Neuron (in vitro differentiated cells): ENCODE results near the gene UGT1A8.

Source experiments
- H2AFZ ChIP-seq: one replicate; pipeline ENCODE4 v1.6.1; 2013; ENCODE audit warnings: low read depth, mild to moderate bottlenecking, inconsistent platforms, low read length, moderate library complexity
- H3K27me3 ChIP-seq: one replicate; pipeline ENCODE4 v1.6.1; 2013; ENCODE audit warnings: low read length; ENCODE audit not compliant: insufficient read depth
- H3K36me3 ChIP-seq: one replicate; pipeline ENCODE4 v1.6.1; 2013; ENCODE audit warnings: low read length; ENCODE audit not compliant: insufficient read depth
- H3K4me1 ChIP-seq: one replicate; pipeline ENCODE4 v1.6.1; 2013; ENCODE audit warnings: low read length; ENCODE audit not compliant: insufficient read depth
- H3K4me3 ChIP-seq: 2 replicates; pipeline ENCODE4 v1.5.1; 2013; ENCODE audit warnings: mild to moderate bottlenecking, low read length, moderate library complexity
- H3K9me3 ChIP-seq: one replicate; pipeline ENCODE4 v1.6.1; 2013; ENCODE audit warnings: low read length

Gene UGT1A8

DNA sequence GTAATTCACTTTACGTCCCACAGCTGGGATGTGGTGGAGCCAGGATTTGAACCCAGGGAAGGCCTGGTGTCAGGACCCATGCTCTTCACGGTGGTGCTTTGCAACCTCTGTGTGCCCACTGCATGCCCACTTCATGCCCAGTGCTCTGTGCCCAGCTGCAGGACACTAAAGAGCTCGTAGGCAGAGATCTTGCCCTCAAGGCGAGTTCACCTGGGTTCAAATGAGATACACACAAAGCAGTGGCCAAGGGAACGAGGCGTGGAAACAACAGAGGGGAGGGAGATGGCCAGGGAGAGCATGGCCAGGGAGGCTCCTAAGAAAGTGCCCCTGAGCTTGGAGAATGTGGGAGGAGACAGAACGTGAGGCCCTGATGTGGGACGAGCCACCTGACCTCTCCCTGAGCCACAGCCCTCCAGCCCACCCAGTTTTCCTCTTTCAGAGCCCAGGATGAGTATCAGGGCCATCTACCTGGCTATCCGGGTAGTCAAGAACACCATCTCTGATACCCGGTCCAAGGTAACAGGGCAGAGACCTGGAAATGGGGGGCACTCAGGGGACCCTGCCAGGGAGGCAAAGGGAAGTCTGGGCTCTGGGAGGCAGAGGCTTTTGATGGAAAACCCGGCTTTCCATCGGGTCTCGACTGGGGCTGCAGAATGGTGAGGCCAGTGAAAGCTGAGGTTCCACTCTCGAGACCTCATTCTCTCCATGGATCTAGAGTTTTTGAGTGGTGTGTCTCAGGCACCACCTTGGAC, 181.1 kb downstream of the UGT1A8 start:
- H3K36me3 ChIP-seq: no peaks in the 10 kb centered on the region
- H3K4me1 ChIP-seq: no peaks in the 10 kb centered on the region
- no peaks in the 10 kb centered on the region for H3K27me3 ChIP-seq
- no peaks in the 10 kb centered on the region for H3K9me3 ChIP-seq
- no peak overlapping the region for H3K4me3 ChIP-seq
- no peak overlapping the region for H2AFZ ChIP-seq

DNA sequence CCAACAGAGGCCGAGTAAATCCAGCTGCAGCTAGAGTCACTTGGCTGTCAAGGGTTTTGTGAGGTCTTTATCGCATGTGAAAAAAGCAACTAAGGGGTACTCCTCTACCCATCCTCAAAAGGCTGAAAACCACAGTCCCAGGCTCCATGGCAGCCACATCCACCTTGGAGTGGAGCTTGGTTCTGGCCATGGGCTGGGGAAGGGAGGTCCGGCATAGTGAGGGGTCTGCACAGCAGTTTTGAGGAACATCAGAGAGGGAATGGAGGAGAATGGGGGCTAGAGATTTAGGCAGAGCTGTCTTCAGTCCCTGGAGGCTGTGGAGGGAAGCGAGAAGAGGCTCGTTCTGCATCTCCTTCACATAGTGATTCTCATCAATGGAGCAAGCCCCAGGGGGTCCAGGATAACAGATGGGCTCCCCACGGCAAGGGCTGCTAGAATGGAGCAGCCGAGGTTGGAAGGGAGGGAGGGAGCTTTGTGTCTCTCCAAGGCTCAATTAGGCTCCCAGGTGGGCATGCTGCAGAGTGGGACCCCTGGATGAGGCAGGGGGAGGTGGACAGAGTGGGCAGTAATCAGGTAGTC, 181.7 kb downstream of the UGT1A8 start:
- no peak overlapping the region for H3K4me3 ChIP-seq
- no peaks in the 10 kb centered on the region for H3K36me3 ChIP-seq
- no peaks in the 10 kb centered on the region for H3K4me1 ChIP-seq
- no peaks in the 10 kb centered on the region for H3K9me3 ChIP-seq
- no peaks in the 10 kb centered on the region for H3K27me3 ChIP-seq
- H2AFZ ChIP-seq: no peak overlapping the region

DNA sequence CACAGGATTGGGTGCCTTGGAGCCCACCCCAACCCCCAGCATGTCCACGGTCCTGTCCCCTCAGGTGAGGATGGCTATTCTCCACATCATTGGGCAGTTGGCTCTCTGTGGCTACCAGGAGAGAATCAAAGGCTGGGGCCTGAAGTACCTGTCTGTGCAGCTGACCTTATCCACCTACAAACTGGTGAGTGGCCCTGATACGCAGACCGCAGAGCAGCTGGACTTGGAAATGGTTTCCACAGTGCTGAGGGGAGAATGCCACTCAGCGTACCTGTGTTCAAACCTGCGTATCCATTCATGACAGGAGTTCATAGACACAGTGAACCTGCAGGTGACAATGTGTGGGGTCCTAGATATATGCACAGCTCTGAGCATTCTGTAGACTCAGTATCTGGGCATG, 182.3 kb downstream of the UGT1A8 start:
- no peaks in the 10 kb centered on the region for H3K27me3 ChIP-seq
- no peaks in the 10 kb centered on the region for H3K36me3 ChIP-seq
- no peak overlapping the region for H2AFZ ChIP-seq
- no peaks in the 10 kb centered on the region for H3K4me1 ChIP-seq
- H3K4me3 ChIP-seq: no peak overlapping the region
- no peaks in the 10 kb centered on the region for H3K9me3 ChIP-seq

DNA sequence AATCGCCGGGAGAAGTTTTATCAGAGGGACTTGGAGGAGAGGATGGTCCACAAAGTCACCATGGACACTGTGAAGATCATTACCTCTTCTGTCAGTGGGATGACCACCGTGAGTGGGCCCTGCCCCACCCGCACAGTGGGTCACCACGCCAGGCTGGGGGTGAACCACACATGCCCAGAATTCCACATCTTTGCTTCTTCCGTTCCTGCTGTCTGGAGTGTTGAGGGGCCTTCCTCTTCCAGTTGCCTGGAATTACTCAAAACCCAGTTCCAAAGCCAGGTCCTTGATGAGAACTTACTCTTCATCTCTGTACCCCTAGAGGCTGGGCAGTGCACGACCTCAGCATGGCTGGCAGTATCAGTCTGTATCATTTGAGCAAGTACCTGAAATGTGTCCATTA, 182.8 kb downstream of the UGT1A8 start:
- Histone ChIP-seq H3K27me3 (no peaks in the 10 kb centered on the region), H3K9me3 (no peaks in the 10 kb centered on the region), H3K4me1 (no peaks in the 10 kb centered on the region), H3K36me3 (no peaks in the 10 kb centered on the region), H3K4me3 (no peak overlapping the region), H2AFZ (no peak overlapping the region)

DNA sequence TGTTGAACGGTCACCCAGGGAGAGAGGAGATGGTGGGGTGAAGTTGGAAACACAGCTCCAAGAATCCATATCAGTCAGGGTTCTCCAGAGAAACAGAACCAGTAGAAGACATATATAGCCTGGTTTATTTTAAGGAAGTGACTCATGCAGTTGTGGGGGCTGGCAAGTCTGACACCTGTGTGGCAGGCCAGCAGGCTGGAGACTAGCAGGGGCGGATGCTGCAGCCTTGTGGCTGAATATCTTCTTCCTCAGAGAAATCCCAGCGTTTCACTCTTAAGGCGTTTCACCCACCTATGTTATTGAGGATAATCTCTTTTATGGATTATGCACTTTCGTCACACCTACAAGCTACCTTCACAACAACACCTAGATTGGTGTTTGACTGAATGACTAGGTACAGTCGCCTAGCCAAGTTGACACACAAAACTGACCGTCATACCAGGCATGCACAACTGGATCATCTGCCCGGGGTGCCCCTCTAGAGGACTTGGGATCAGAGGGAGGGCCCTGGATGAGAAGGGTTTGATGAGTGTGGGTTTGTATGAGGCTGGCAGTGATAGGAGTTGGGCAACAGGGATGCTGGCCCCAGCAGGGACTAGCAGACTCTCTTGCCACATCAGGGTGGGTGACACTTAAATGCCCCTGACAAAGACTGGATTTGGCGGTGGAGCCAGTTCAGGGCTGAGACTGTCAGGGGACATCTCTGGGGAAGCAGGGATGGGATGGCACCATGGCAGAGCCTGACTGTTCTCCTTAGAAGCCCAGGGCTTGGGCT, 184.1 kb downstream of the UGT1A8 start:
- Histone ChIP-seq H3K27me3 (no peaks in the 10 kb centered on the region), H3K4me3 (no peak overlapping the region), H3K36me3 (no peaks in the 10 kb centered on the region), H3K9me3 (no peaks in the 10 kb centered on the region), H3K4me1 (no peaks in the 10 kb centered on the region), H2AFZ (no peak overlapping the region)

DNA sequence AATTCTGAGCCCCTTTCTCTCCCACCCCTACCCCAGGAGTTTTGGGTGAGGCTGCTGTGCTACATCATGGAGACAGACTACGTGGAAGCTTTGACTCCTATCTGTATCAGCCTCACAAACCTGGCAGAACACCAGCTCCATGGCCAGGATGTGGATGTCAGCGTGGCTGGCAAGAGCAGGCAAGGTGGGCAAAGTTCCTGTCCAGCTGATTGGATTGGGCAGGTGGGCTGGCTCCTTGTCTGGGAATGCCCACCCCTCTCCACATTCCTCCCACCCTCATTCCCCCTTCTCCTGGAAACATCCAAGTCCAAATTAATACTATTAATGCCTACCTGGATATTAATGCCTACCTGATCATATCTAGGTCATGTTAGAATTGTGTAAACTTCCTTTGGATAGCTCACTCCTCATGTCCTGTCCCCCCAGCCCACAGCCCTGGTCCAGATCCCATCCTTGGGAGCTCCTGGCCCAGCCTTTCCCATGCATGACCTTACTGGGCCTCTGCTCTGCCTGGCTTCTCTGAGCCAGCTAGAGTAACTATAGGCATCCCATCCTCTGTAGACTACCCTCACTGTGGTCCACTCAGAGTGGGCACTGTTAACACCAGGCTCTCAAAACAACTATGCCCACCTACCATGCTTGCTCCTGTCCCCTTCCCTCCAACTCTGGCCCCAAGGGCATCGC, 184.8 kb downstream of the UGT1A8 start:
- Histone ChIP-seq H3K36me3 (no peaks in the 10 kb centered on the region), H3K27me3 (no peaks in the 10 kb centered on the region), H2AFZ (no peak overlapping the region), H3K4me3 (no peak overlapping the region), H3K4me1 (no peaks in the 10 kb centered on the region), H3K9me3 (no peaks in the 10 kb centered on the region)

DNA sequence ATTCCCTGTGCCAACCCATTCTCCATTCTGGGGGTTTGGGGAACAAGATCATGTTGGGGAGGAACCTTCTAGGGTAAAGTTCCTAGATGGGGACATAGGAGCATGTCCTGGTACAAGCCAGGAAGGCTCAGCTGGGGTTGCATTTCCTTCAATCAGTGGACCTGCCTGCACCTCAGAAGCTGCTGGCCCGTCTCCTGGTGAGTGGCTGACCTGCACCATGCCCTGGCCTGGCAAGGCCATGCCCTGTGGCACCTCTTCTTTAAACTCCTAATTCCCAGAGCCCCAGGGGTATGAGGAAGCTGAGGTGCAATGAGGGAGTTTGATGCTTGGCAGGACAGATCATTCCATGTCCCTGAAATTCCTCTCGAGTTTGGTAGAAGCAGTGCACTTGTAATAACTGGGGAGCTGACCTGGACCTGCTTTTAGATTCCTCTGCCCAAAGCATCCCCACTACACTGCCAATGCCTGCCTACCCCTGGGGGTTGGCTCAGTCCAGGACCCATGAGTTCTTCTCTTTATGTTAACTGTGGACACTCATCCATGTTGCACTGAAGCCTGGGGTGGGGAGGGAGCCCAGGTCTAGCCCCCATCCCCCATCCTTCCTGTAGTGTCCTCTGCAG, 186.0 kb downstream of the UGT1A8 start:
- Histone ChIP-seq H3K4me1 (no peaks in the 10 kb centered on the region), H3K36me3 (no peaks in the 10 kb centered on the region), H2AFZ (no peak overlapping the region), H3K9me3 (no peaks in the 10 kb centered on the region), H3K27me3 (no peaks in the 10 kb centered on the region), H3K4me3 (no peak overlapping the region)

DNA sequence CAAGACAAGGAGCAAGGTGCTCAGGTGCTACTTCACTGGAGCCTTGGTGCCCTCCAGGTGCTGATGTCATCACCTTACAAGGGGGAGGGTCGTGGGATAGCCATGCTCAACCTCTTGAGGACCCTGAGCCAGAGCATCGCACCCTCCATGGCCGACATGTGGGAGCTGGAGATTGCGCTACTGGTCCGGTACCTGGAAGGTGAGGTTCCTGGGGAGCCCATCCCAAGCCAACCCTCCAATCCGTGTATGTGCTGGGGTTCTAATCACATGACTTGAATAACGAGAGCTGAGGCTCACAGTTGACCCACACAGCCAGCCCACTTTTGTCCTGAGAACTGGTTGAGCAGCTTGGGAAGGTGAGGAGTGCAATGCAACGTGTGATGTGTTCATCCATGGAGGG, 186.6 kb downstream of the UGT1A8 start:
- H3K4me1 ChIP-seq: no peaks in the 10 kb centered on the region
- H3K27me3 ChIP-seq: no peaks in the 10 kb centered on the region
- no peak overlapping the region for H2AFZ ChIP-seq
- H3K9me3 ChIP-seq: no peaks in the 10 kb centered on the region
- no peaks in the 10 kb centered on the region for H3K36me3 ChIP-seq
- no peak overlapping the region for H3K4me3 ChIP-seq

DNA sequence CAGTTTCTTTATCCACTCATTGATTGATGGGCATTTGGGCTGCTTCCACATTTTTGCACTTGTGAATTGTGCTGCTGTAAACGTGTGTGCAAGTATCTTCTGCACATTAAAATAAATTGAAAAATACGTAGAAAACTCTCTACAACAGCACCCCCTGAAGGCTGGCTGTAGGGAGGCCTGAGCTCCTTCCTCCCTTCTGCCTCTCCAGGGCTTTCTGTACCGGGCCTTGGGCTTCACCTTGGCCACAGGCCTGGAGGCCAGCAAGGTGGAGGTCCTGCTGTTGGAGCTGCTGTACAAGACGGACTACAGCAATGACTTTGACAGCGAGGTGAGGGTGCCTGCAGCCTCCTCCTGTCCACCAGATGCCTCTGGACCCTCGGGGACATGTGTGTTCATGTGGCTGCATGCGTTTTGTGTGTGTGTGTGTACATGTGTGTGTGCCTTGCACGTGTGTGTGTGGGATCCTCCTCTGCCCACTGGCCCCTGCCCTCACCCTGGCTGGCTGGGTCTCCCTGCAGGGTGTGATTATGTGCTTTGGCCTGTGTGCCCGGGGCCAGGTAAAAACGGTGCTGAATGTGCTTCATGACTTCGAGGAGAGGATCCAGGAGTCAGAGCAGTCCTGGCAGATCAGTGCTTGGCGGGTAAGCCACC, 189.9 kb downstream of the UGT1A8 start:
- Histone ChIP-seq H3K9me3 (no peaks in the 10 kb centered on the region), H3K27me3 (no peaks in the 10 kb centered on the region), H2AFZ (no peak overlapping the region), H3K36me3 (no peaks in the 10 kb centered on the region), H3K4me1 (no peaks in the 10 kb centered on the region), H3K4me3 (no peak overlapping the region)

DNA sequence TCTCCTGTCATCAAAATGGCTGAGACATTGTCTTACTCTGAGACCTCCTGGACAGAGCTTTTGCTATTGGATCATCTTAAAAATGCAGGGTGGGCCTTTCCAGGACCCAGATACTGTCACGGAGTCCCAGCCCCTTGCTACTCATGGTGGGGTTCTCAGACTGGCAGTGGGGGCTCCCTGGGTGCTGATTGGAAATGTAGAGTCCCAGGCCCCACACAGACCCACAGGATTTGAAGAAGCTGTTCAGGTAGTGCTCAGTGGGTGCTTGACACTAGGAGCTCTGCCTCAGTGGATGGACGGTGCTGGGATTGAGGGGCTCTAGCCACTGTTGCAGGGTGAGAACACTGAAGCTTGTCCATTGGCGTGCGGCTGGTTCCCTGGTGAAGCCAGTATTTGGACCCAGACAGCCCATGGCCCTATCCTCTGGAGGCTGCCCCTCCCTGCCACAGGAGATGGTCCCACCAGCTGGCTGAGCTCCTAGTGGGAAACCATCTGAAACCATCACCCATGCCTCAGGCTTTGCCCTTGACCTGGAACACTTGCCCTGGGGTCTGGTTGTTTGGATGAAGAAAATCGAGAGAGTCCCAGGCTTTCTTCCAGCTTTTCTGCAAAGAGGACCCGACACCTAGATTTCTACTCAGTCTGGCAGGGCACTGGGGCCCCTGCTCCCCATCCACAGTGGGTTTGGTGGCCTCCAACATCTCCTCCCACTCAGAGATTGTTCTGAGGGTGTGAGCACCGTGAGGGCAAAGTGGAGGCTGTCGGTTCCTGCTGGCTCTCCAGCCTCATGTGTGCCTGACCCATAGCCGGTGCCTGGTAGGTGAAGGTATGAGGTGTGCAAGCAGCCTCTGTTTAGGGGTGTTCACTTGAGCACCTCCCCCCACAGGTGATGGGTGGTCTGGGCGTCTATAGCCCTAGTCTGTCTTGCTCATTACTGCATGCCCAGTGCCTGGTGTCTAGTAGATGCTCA, 190.8 kb downstream of the UGT1A8 start:
- Histone ChIP-seq H3K9me3 (no peaks in the 10 kb centered on the region), H3K4me1 (no peaks in the 10 kb centered on the region), H2AFZ (no peak overlapping the region), H3K27me3 (no peaks in the 10 kb centered on the region), H3K4me3 (no peak overlapping the region), H3K36me3 (no peaks in the 10 kb centered on the region)

DNA sequence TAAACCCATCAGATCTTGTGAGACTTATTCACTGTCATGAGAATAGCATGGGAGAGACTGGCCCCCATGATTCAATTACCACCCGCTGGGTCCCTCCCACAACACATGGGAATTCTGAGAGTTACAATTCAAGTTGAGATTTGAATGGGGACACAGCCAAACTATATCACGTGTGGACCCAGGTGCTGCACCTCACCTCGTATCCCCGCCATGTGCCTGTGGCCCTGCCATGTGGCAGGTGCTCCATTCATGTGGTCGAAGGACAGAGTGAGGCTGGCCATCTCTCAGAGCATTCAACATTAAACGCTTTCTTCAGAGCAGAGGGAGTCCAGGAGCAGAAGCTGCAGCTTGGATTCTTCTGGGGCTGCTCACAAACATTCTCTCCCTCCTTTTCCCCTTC, 193.0 kb downstream of the UGT1A8 start:
- no peak overlapping the region for H2AFZ ChIP-seq
- no peaks in the 10 kb centered on the region for H3K36me3 ChIP-seq
- no peak overlapping the region for H3K4me3 ChIP-seq
- no peaks in the 10 kb centered on the region for H3K4me1 ChIP-seq
- no peaks in the 10 kb centered on the region for H3K9me3 ChIP-seq
- H3K27me3 ChIP-seq: no peaks in the 10 kb centered on the region

DNA sequence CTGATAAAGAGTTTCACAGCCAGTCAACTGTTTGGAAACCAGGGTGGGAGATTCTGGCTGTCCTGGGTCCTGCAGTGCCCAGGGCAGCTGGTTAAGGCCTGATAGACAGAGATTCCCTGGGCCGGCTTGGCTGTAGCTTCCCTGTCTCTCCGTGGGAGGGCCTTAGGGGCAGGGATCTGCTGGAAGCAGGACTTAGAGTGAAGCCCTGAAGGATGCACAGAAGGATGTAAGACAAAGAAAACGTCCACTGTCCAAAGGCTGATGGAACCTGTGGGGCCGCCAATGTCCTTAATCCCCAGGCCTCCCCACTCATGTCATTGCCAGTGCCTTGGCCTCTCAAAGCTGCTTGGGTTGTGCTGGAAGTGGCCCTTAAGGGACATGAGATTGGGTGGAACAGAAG, 193.7 kb downstream of the UGT1A8 start:
- no peaks in the 10 kb centered on the region for H3K27me3 ChIP-seq
- H3K4me1 ChIP-seq: no peaks in the 10 kb centered on the region
- no peaks in the 10 kb centered on the region for H3K36me3 ChIP-seq
- H3K9me3 ChIP-seq: no peaks in the 10 kb centered on the region
- H2AFZ ChIP-seq: no peak overlapping the region
- H3K4me3 ChIP-seq: no peak overlapping the region
